ENCODE measurements around the gene PARVB. TPM values are rescaled to one million over a fixed set of nuclear protein-coding genes. Genes with fewer than 3 reads are reported as not detected.

PARVB gene
- total and polyA plus RNA-seq, 2 experiments from 2014 or later = 10.2 to 11.2 TPM

DNA sequence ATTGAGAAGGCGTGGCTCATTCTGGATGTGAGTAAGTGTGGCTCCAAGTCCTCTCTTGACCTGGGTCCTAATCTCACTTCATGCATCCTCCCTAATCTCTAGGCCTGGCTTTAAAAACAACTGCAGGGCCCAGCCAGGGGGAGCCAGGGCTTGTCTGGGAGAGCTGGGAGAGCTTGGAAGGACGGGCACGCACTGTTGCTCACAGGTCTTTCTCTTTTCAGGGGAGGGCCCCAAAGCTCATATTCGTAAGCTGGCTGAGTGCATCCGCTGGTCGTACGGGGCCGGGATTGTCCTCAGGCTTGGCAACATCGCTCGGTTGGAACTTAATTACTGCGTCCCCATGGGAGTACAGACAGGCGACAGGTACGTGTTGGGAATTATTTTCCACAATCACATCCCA lies 34.1 kb upstream of the PARVB start:
- Histone ChIP-seq H3K79me2 (peaks cover 2% of the 10 kb centered on the region), H3K36me3 (replicated peaks; ENCODE audit: insufficient read depth, low read depth) (no peaks in the 10 kb centered on the region), H3K9me3 (ENCODE audit: low read depth) (no peaks in the 10 kb centered on the region), H3K4me3 (no peak overlapping the region), H3K27ac (no peak overlapping the region), H4K20me1 (ENCODE audit: insufficient read depth, poor library complexity, severe bottlenecking) (peaks cover 2% of the 10 kb centered on the region), H2AFZ (no peak overlapping the region), H3K27me3 (no peaks in the 10 kb centered on the region), H3K4me1 (ENCODE audit: insufficient read depth) (no peaks in the 10 kb centered on the region), H3K4me2 (no peak overlapping the region), H3K9me2 (replicated peaks; ENCODE audit: insufficient read depth) (no peaks in the 10 kb centered on the region)
- WGBS (ENCODE audit: low lambda C conversion rate, missing lambda C conversion rate) = 97% methylated on average over 13 of the region's 13 CpGs
- TF ChIP-seq EZH2phosphoT487 (IDR thresholded peaks at IDR 0.05; ENCODE audit: low read depth, severe bottlenecking, unreplicated experiment) (no peak), EZH2 (IDR thresholded peaks at IDR 0.05; ENCODE audit: borderline replicate concordance) (no peak)
- TF ChIP-seq, protein P1, sequence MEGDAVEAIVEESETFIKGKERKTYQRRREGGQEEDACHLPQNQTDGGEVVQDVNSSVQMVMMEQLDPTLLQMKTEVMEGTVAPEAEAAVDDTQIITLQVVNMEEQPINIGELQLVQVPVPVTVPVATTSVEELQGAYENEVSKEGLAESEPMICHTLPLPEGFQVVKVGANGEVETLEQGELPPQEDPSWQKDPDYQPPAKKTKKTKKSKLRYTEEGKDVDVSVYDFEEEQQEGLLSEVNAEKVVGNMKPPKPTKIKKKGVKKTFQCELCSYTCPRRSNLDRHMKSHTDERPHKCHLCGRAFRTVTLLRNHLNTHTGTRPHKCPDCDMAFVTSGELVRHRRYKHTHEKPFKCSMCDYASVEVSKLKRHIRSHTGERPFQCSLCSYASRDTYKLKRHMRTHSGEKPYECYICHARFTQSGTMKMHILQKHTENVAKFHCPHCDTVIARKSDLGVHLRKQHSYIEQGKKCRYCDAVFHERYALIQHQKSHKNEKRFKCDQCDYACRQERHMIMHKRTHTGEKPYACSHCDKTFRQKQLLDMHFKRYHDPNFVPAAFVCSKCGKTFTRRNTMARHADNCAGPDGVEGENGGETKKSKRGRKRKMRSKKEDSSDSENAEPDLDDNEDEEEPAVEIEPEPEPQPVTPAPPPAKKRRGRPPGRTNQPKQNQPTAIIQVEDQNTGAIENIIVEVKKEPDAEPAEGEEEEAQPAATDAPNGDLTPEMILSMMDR (IDR thresholded peaks at IDR 0.05; ENCODE audit: poor library complexity) = no peak
- no peak for DNase-seq (ENCODE audit: low spot score)

DNA sequence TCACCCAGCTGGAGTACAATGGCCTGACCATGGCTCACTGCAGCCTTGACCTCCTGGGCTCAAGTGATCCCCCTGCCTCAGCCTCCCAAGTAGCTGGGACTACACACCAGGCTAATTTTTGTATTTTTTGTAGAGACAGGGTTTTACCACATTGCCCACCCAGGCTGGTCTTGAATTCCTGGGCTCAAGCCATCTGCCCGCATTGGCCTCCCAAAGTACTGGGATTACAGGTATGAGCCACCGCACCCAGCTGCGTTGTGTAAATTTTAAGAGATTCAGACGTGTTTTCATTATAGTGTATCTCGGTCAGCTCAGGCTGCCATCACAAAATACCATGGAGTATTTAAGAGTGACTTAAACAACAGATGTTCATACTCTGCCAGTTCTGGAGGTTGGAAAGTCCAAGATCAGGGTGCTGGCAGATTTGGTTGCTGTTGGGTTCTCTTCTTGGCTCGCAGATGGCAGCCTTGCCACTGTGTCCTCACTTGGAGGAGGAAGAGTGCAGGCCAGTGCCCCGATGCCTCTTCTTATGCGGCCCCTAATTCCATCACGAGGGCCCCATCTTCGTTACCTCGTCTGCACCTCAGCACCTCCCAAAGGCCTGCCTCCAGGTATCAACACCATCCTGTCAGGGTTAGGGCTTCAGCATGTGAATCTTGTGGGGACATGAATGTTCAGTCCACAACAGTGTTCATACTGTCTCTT lies 32.6 kb upstream of the PARVB start:
- Histone ChIP-seq H3K4me3 (no peak overlapping the region), H3K36me3 (replicated peaks; ENCODE audit: insufficient read depth, low read depth) (no peaks in the 10 kb centered on the region), H3K27ac (no peak overlapping the region), H2AFZ (no peak overlapping the region), H4K20me1 (ENCODE audit: insufficient read depth, poor library complexity, severe bottlenecking) (peaks cover 2% of the 10 kb centered on the region), H3K4me2 (no peak overlapping the region), H3K9me3 (ENCODE audit: low read depth) (no peaks in the 10 kb centered on the region), H3K27me3 (no peaks in the 10 kb centered on the region), H3K9me2 (replicated peaks; ENCODE audit: insufficient read depth) (no peaks in the 10 kb centered on the region), H3K79me2 (peaks cover 2% of the 10 kb centered on the region), H3K4me1 (ENCODE audit: insufficient read depth) (no peaks in the 10 kb centered on the region)
- 97% methylated on average over 11 of the region's 11 CpGs for WGBS (ENCODE audit: low lambda C conversion rate, missing lambda C conversion rate)
- no peak for DNase-seq (ENCODE audit: low spot score)
- no peak for TF ChIP-seq EZH2phosphoT487 (IDR thresholded peaks at IDR 0.05; ENCODE audit: low read depth, severe bottlenecking, unreplicated experiment)
- TF ChIP-seq EZH2 (IDR thresholded peaks at IDR 0.05; ENCODE audit: borderline replicate concordance) = no peak
- TF ChIP-seq, protein P1 (IDR thresholded peaks at IDR 0.05; ENCODE audit: poor library complexity) = no peak

DNA sequence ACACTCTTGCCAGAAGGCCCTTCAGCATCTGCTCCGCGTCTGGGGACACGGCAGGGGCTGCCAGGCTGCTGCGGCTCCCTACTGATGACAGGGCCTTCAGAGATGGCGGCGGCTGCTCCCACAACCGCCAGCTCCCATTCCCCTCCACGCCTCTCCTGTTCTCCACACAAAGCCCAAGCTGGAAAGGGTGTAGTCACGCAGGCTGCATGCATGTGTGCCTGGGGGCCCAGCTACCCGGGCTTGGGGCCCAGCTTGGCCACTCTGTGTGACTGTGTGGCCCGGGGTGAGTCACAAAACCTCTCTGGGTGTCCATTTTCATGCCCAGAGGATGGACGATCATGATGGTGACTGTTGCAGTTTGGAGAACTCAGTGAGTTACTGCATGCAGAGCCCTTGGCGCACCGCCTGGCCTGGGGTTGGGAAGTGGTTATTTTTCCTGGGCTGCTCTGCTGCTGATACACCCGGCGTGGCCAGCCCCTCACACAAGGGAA lies 31.7 kb upstream of the PARVB start:
- WGBS (ENCODE audit: low lambda C conversion rate, missing lambda C conversion rate) = 92% methylated on average over 16 of the region's 16 CpGs
- H3K36me3 ChIP-seq (replicated peaks; ENCODE audit: insufficient read depth, low read depth) = no peaks in the 10 kb centered on the region

More for the DNA sequence above, 31.7 kb upstream of the PARVB start:
- Histone ChIP-seq H3K79me2 (peaks cover 2% of the 10 kb centered on the region), H3K4me1 (ENCODE audit: insufficient read depth) (no peaks in the 10 kb centered on the region), H3K4me2 (no peak overlapping the region), H3K4me3 (no peak overlapping the region), H3K27me3 (no peaks in the 10 kb centered on the region), H3K9me2 (replicated peaks; ENCODE audit: insufficient read depth) (no peaks in the 10 kb centered on the region), H2AFZ (no peak overlapping the region), H3K27ac (no peak overlapping the region), H3K9me3 (ENCODE audit: low read depth) (no peaks in the 10 kb centered on the region), H4K20me1 (ENCODE audit: insufficient read depth, poor library complexity, severe bottlenecking) (peaks cover 2% of the 10 kb centered on the region)
- DNase-seq (ENCODE audit: low spot score) = no peak
- TF ChIP-seq, protein P1 (IDR thresholded peaks at IDR 0.05; ENCODE audit: poor library complexity) = no peak
- TF ChIP-seq EZH2 (IDR thresholded peaks at IDR 0.05; ENCODE audit: borderline replicate concordance) = no peak
- no peak for TF ChIP-seq EZH2phosphoT487 (IDR thresholded peaks at IDR 0.05; ENCODE audit: low read depth, severe bottlenecking, unreplicated experiment)
